Measurements from ENCODE around the gene SIN3B. TPM values are rescaled to one million over a fixed set of nuclear protein-coding genes. Genes with fewer than 3 reads are reported as not detected.
A peak's percentile ranks its signal among the peaks of the same experiment; 100 is the strongest.

SIN3B gene
- total RNA-seq, 6 donors from 2014 or later: 38.2 to 385 (median 63.5) TPM

DNA sequence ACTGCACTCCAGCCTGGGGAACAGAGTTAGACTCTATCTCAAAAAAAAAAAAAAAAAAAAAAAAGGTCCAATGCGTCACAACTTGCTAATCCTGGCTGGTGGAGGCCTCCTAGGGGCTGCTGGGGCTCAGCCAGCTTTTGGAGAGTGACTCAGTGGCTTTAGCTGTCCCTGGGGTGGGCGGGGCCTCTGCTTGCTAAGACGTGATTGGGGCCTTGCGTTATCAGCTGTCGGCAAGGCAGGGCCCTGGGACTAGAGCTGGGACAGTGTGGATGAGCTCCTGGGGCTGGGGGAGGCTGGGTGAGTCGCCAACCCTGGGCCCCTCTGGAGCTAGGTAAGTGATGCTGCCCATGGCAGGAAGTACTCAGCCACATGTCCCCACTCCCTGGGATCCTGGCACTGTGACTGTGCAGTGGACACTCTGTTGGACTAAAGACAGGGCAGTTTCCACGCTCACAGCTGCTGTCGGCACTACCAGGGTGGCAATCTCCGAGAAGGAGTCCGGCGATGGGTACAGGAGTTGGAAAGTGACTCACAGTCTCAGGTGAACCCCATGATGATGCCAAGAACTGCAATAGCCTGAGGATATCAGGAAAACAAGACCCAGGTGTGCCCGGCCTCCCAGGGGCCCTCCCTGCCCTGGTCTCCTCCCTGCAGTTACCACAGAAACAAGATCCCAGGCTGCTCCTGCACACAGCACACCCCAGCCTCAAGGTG, 91.8 kb downstream of the SIN3B start:
- Histone ChIP-seq H3K4me1 (no peaks in the 10 kb centered on the region), H3K27ac (no peak overlapping the region), H3K36me3 (peaks cover 0 to 5% (median 0%) of the 10 kb centered on the region in 4 donors), H3K9me3 (peaks cover 0 to 16% (median 0%) of the 10 kb centered on the region in 4 donors), H3K27me3 (no peaks in the 10 kb centered on the region), H3K4me3 (no peak overlapping the region)
- 84 to 86% methylated on average over 12 of the region's 12 CpGs for WGBS, 2 donors
- TF ChIP-seq, protein P1, sequence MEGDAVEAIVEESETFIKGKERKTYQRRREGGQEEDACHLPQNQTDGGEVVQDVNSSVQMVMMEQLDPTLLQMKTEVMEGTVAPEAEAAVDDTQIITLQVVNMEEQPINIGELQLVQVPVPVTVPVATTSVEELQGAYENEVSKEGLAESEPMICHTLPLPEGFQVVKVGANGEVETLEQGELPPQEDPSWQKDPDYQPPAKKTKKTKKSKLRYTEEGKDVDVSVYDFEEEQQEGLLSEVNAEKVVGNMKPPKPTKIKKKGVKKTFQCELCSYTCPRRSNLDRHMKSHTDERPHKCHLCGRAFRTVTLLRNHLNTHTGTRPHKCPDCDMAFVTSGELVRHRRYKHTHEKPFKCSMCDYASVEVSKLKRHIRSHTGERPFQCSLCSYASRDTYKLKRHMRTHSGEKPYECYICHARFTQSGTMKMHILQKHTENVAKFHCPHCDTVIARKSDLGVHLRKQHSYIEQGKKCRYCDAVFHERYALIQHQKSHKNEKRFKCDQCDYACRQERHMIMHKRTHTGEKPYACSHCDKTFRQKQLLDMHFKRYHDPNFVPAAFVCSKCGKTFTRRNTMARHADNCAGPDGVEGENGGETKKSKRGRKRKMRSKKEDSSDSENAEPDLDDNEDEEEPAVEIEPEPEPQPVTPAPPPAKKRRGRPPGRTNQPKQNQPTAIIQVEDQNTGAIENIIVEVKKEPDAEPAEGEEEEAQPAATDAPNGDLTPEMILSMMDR (IDR thresholded peaks at IDR 0.05): no peak
- TF ChIP-seq POLR2A (IDR thresholded peaks at IDR 0.05) (no peak), POLR2AphosphoS5 (IDR thresholded peaks at IDR 0.05) (no peak), EP300 (IDR thresholded peaks at IDR 0.05) (no peak)
- no peak for DNase-seq
- peak; percentile 20 for ATAC-seq (ENCODE audit: low FRiP score in 2 of 2)

DNA sequence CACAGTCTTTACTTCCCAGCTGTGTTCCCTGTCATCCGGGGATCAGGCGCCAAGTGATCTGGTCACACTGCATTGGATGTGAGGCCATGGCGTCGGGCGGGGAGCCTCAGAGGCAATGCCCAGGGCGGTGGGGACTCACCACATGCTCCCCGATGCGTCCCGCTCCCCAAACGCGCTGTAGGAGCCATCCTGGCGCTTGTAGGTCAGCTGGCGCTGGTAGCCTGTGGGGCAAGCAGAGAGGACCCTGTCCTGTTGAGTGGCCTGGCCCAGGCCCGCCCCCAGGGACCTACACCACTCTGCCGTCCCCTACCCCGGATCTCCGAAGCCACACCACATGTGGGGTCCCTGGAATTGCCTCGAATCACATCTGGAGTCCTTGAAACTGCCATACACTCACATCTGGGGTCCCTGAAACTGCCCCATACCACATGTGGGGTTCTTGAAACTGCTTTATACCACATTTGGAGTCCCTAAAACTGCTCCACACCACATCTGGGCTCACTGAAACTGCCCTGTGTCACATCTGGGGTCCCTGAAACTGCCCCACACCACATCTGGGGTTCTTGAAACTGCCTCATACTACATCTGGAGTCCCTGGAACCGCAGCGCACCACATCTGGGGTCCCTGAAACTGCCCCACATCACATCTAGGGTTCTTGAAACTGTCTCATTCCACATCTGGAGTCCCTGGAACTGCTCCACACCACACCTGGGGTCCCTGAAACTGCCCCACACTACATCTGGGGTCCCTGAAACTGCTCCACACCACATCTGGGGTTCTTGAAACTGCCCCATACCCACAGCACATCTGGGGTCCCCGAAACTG, 92.8 kb downstream of the SIN3B start:
- no peak overlapping the region for H3K4me3 ChIP-seq

DNA sequence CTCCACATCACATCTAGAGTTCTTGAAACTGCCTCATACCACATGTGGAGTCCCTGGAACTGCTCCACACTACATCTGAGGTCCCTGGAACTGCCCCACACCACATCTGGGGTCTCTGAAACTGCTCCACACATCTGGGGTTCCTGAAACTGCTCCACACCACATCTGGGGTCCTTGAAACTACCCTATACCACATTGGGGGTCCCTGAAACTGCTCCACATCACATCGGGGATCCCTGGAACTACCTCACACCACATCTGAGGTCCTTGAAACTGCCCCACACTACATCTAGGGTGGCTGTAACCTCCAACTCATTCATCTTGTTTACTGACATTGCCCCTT, 93.4 kb downstream of the SIN3B start:
- H3K27ac ChIP-seq: no peak overlapping the region
- WGBS, 2 donors: 67 to 89% methylated on average over 1 of the region's 1 CpG

More for the DNA sequence above, 92.8 kb downstream of the SIN3B start:
- TF ChIP-seq POLR2A (IDR thresholded peaks at IDR 0.05) (no peak), POLR2AphosphoS5 (IDR thresholded peaks at IDR 0.05) (no peak), EP300 (IDR thresholded peaks at IDR 0.05) (no peak)
- TF ChIP-seq, protein P1 (IDR thresholded peaks at IDR 0.05): no peak
- no peak overlapping the region for H3K27ac ChIP-seq
- H3K9me3 ChIP-seq: peaks cover 0 to 16% (median 0%) of the 10 kb centered on the region in 4 donors
- peaks cover 0 to 5% (median 0%) of the 10 kb centered on the region in 4 donors for H3K36me3 ChIP-seq
- ATAC-seq (ENCODE audit: low FRiP score in 2 of 2) (peak; percentile 3 to 21), DNase-seq (no peak)
- no peaks in the 10 kb centered on the region for H3K27me3 ChIP-seq
- no peaks in the 10 kb centered on the region for H3K4me1 ChIP-seq
- WGBS, 2 donors: 94 to 97% methylated on average over 7 to 21 of the region's 21 CpGs

DNA sequence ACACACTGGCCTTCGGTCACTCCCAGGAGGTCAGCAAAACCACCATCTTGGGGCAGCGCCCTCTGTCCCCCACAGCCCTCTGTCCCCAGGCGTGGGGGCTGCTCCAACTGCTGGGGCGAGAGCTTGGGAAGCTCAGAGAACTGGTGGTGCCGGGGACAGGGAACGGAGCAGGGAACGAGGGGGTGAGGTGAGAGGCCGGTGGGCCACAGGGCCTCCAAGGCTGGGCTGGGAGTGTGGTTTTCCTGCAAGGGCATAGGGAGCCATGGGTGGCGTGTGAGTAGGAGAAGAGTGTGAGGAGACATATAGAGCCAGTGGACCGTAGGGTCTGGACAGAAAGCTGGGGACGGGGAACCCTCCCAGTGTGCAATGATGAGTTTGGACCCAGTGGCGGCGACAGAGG, 93.8 kb downstream of the SIN3B start:
- Histone ChIP-seq H3K27me3 (no peaks in the 10 kb centered on the region), H3K27ac (no peak overlapping the region), H3K36me3 (peaks cover 0 to 5% (median 0%) of the 10 kb centered on the region in 4 donors), H3K4me3 (no peak overlapping the region), H3K9me3 (peaks cover 0 to 16% (median 0%) of the 10 kb centered on the region in 4 donors), H3K4me1 (no peaks in the 10 kb centered on the region)
- TF ChIP-seq EP300 (IDR thresholded peaks at IDR 0.05) (no peak), POLR2AphosphoS5 (IDR thresholded peaks at IDR 0.05) (no peak), POLR2A (IDR thresholded peaks at IDR 0.05) (no peak)
- TF ChIP-seq, protein P1 (IDR thresholded peaks at IDR 0.05): no peak
- ATAC-seq (ENCODE audit: low FRiP score in 2 of 2) (no peak), DNase-seq (no peak)
- whole genome bisulfite sequencing, 2 donors: 90 to 92% methylated on average over 12 to 13 of the region's 13 CpGs

More for the DNA sequence above, 93.4 kb downstream of the SIN3B start:
- no peaks in the 10 kb centered on the region for H3K27me3 ChIP-seq
- H3K4me3 ChIP-seq: no peak overlapping the region
- DNase-seq (no peak), ATAC-seq (ENCODE audit: low FRiP score in 2 of 2) (no peak)
- H3K36me3 ChIP-seq: peaks cover 0 to 5% (median 0%) of the 10 kb centered on the region in 4 donors
- H3K9me3 ChIP-seq: peaks cover 0 to 16% (median 0%) of the 10 kb centered on the region in 4 donors
- H3K4me1 ChIP-seq: no peaks in the 10 kb centered on the region
- TF ChIP-seq POLR2A (IDR thresholded peaks at IDR 0.05) (no peak), EP300 (IDR thresholded peaks at IDR 0.05) (no peak), POLR2AphosphoS5 (IDR thresholded peaks at IDR 0.05) (no peak)
- TF ChIP-seq, protein P1 (IDR thresholded peaks at IDR 0.05): no peak
